Stimulated activated naive CD4-positive, alpha-beta T cell (primary cell): ENCODE results near the gene ZNF775.
A peak's percentile ranks its signal among the peaks of the same experiment; 100 is the strongest.

Experiments used
- DNase-seq, 6 experiments: peaks; one replicate each; lab custom pipeline; 2025; lab: John Stamatoyannopoulos, UW

Gene ZNF775

GRCh38 chr7:150368884-150369747 lies 10.0 kb upstream of the ZNF775 start:
- peak; percentile 65 to 86 (median 70) for DNase-seq

- peak in 1 of 6 experiments; percentile 22 for DNase-seq
Observed at GRCh38 chr7:150369748-150370501, 9.2 kb upstream of the ZNF775 start.

- no peak for DNase-seq
Observed at GRCh38 chr7:150370612-150371071, 8.5 kb upstream of the ZNF775 start.

- DNase-seq: no peak
Observed at GRCh38 chr7:150371131-150371995, 7.8 kb upstream of the ZNF775 start.

GRCh38 chr7:150371996-150372270 lies 7.2 kb upstream of the ZNF775 start:
- no peak for DNase-seq

- DNase-seq: no peak
Observed at GRCh38 chr7:150372271-150373048, 6.7 kb upstream of the ZNF775 start.

- DNase-seq: no peak
Observed at GRCh38 chr7:150373049-150373801, 5.9 kb upstream of the ZNF775 start.

GRCh38 chr7:150374026-150374425 lies 5.1 kb upstream of the ZNF775 start:
- DNase-seq: no peak

- no peak for DNase-seq
Observed at GRCh38 chr7:150374472-150374871, 4.7 kb upstream of the ZNF775 start.

- DNase-seq: peak in 5 of 6 experiments; percentile 15 to 51 (median 19)
Observed at GRCh38 chr7:150375662-150376521, 3.2 kb upstream of the ZNF775 start.

- DNase-seq: no peak
Observed at GRCh38 chr7:150376560-150376959, 2.6 kb upstream of the ZNF775 start.

- no peak for DNase-seq
Observed at GRCh38 chr7:150377196-150377595, 1.9 kb upstream of the ZNF775 start.

GRCh38 chr7:150377635-150378034 lies 1.5 kb upstream of the ZNF775 start:
- DNase-seq: no peak

- peak in 5 of 6 experiments; percentile 13 to 59 (median 47) for DNase-seq
Observed at GRCh38 chr7:150378115-150378852, 846 bp upstream of the ZNF775 start.

- peak in 2 of 6 experiments; percentile 14 to 30 for DNase-seq
Observed at GRCh38 chr7:150379441-150380379, 580 bp downstream of the ZNF775 start.

GRCh38 chr7:150380463-150380862 lies 1.3 kb downstream of the ZNF775 start:
- no peak for DNase-seq

GRCh38 chr7:150381096-150381495 lies 2.0 kb downstream of the ZNF775 start:
- DNase-seq: no peak

- no peak for DNase-seq
Observed at GRCh38 chr7:150381785-150382122, 2.6 kb downstream of the ZNF775 start.
